Activated CD4-positive, alpha-beta T cell treated with anti-CD3 and anti-CD28 coated beads, Interleukin-2, Interleukin-4, amounts not matched to agents 100 ng/mL and 50 ng/mL, durations not matched to agents 16 hours and 8 hours (primary cell): ENCODE data around the gene SLC24A4.

Experiments used
- DNase-seq: peaks from one replicate; pipeline ENCODE4 v3.0.0-alpha.2; 2020; ENCODE audit warnings: low spot score

SLC24A4 gene

GRCh38 chr14:92475451-92476187 is 152.7 kb downstream of the SLC24A4 start:
- DNase-seq = no peak

DNA sequence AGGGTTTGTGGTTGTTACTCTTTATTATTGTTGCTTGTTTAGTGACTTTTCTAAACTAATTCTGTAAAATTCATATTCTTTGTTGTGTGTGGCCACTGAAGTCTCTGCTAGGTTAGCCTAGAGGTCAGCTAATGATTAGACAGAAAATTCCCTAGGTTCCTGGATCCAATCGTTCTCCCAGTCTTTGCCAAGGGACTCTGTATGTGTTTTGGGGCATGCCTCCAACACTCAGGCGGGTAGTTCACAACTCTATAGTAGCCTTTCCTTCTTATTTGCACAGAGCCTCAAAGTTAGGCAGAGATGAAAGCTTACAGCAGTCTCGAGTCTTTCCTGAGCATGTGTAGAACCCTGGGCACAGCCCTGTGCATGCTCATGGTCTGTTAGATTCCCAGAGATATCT is 157.9 kb downstream of the SLC24A4 start:
- DNase-seq = no peak

DNA sequence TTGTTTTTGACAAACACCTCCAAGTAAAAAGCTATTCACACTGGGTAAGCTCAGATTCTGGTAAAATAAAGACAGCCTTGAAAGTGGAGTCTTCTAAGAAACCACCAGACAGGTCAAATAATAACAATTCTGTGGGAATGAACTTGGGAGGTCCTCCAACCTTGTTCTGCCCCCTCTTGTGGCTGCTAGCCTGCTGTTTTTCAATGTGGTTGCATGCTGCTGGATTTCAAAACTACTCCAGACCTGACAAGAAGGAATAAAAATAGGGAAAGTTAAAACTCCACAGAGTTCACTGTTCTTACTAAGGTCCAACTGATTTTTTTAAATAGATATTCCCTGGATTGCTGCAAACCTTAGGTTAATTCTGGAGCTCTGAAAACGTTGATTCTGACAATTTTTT is 158.4 kb downstream of the SLC24A4 start:
- no peak for DNase-seq

GRCh38 chr14:92481811-92482555 is 159.0 kb downstream of the SLC24A4 start:
- no peak for DNase-seq

DNA sequence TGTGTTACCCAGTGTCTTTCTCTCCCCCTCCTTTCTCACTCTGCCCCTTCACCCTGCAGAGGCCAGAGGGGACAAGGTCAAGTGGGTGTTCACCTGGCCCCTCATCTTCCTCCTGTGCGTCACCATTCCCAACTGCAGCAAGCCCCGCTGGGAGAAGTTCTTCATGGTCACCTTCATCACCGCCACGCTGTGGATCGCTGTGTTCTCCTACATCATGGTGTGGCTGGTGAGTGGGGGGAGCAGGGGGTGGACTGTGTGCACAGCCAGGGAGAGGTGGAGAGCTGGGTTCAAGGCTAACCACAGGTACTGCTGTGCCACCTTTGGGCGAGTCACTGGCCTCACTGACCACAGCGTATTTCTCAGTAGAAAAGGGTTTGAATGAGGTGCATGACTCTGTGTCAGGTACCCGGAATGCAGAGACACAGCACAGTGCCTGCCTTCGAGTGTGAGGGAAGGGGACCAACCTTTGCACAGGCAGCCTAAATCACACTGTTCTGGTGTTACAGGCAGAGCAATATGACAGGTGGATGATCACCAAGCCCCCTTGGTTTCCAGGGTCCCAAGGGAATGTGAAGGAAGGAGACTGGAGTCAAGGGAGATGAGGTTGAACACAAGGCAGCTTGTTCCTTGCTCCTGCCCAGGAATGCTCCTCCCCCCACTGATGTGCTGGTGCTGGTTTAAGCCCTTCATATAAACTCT is 159.8 kb downstream of the SLC24A4 start:
- no peak for DNase-seq

DNA sequence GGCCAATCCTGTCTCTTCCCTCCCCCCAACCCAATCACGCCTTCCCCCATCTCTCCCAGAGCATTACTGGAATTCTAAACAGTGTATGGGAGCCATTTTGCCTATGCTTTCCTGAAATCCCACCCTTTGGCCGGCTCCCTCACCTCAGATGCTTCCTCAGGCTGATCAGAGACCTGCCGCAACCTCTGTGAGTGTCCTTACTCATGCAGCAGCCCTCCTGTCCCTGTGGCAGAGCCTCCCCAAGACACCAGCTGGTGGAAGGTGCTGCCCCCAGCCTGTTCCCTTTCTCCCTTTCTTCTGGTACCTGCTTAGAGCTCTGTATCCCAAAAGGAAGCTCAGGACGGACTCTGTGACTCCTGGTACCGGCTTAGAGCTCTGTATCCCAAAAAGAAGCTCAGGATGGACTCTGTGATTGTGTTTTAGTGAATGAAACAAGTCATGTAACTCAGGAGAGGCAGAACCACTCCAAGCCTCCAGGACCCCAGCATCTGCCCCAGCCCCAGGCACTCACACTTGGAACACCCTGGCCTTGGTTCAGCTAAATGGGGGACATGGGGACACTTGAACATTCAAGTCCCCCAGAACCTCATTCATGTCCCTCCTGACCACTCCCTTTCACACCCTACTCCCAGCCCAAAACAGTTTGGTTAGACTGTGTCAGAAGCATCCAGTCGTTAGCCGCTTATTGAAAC is 161.3 kb downstream of the SLC24A4 start:
- DNase-seq = no peak

DNA sequence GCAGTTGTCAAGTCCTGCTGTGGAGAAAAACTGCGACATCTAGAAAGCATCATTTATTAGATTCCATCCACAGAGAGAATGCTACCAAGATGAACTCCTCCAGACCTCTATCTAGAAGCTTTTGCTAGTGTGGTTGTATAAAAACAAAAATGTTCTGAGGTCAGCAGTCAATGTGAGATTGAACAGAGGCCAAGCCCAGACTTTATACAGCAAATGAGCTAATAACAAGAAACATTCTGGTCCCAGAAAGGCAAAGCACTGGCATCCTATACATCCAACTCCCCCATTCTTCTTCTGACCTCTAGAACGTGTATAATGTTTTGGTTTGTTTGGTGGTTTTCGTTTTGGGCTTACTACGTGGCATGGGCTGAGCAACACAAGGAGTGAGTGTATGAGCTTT is 163.9 kb downstream of the SLC24A4 start:
- no peak for DNase-seq

GRCh38 chr14:92487513-92488133 is 164.7 kb downstream of the SLC24A4 start:
- DNase-seq = no peak

- no peak for DNase-seq
Observed at GRCh38 chr14:92489394-92490238, 166.7 kb downstream of the SLC24A4 start.

DNA sequence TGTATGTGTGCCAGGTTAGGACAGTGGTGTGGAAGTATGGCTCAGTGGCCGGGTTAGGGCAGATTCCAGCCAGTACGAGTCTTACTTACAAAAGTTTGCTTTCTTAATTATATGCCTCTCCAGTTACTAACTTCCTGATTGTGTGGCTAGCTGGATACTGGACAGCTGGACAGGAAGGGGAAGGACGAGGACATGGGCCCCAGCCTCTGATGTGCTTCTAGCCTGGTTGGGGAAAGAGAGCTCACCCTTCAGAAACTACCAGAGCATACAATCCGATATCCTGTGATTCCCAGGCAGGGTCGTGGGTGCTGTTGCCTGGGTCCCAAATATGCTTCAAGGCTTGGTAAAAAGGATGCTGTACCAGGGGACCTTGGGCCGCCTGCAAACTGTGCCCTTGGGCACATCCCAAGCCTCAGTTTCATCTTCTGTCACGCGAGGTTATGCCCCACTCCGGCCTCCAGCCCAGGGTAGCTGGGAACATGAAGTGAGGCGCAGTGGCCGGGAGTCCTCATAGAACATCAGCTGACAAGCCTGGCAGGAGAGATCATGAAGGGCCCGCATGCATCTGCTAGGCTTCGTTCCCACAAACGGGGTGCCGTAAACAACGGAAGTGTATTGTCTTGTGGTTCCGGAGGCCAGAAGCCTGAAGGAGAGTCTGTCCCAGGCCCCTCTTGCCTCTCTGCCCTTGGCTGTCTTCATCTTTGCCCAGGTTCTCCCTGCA is 167.4 kb downstream of the SLC24A4 start:
- DNase-seq = no peak

DNA sequence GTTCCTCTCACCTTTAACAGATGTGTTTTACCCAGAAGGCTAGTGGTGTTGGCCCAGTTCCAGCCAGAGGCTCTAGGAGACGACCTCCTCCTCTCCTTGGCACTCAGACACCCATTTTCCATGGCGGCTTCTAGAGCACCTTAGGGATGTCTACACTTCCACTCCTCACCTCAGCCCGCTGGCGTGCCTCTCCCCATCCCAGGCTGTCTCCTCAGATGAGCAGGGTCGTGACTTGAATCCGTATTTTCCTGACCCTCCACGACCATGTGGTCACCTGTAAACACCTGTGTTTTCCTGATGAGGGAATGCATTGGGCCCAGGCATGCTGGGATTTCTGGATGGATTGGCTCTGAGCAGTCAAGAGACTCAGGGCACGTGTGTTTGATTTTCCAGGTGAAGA is 168.8 kb downstream of the SLC24A4 start:
- DNase-seq = no peak

DNA sequence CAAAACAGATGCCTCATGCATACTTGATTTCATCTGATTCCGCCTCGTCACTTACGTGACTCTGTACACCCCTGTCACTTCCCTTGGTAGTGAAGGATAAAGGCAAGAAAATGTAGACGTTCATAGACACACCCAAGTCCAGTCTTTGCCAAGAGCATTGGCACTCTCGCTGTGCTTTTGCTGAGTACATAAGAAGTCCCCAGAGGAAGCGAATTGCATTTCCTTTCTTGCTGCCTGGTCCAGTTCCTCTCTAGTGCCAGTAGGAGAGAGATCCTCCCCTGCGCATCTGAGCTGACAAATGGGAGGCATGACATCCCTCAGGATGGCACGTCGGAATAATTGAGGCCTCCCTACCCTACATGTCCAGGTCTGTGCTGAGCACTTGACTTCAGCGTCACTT is 169.3 kb downstream of the SLC24A4 start:
- DNase-seq = no peak

GRCh38 chr14:92493024-92493423 is 170.1 kb downstream of the SLC24A4 start:
- no peak for DNase-seq

- no peak for DNase-seq
Observed at GRCh38 chr14:92493492-92493891, 170.5 kb downstream of the SLC24A4 start.

- no peak for DNase-seq
Observed at GRCh38 chr14:92494512-92494911, 171.5 kb downstream of the SLC24A4 start.

- DNase-seq = no peak
Observed at GRCh38 chr14:92495027-92495426, 172.1 kb downstream of the SLC24A4 start.

GRCh38 chr14:92496191-92496857 is 173.4 kb downstream of the SLC24A4 start:
- DNase-seq = no peak

- DNase-seq = no peak
Observed at GRCh38 chr14:92497391-92497790, 174.4 kb downstream of the SLC24A4 start.

GRCh38 chr14:92499234-92499633 is 176.3 kb downstream of the SLC24A4 start:
- DNase-seq = no peak

DNA sequence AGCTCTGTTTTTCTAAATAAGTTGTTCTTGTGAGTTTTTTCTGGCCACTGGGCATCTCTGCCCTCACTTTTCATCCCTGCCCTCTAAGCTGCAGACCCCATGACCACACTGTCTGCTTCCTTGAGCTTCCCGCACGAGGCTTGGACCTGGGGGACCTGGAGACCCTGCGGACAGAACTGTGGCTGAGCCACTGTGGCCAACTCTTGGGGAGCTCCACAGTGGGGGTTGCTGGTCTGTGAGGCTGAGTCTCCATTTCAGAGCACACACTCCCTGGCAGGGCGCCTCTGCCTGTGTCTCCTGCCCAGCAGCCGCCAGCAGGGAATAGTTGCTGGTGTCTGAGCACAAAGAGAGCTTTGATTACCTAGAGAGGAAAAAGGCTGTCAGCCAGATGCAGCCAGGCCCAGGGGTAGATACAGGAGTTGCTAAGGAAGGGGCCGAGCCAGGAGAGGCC is 177.6 kb downstream of the SLC24A4 start:
- DNase-seq = no peak
